Adrenal gland (tissue), 12 donors: Measurements from ENCODE around the gene RAET1E. TPM values are rescaled to one million over a fixed set of nuclear protein-coding genes. Genes with fewer than 3 reads are reported as not detected.

Source experiments
- DNase-seq, 7 donors: peaks; one replicate each; pipeline ENCODE4 v3.0.0-alpha.2; 2019 to 2020
- H3K27ac ChIP-seq, 5 donors: fragments of 200-600 bp; sonication (generic) in 4 of 5; 1 replicate in 3 of 5; 2 replicates in 2 of 5; pipeline versions ENCODE4 v1.5.1 to v1.8.0; 2016 to 2020; ENCODE audit warnings: mild to moderate bottlenecking in 1 of 5
- H3K27me3 ChIP-seq: fragments of 200-600 bp; 2 replicates; pipeline ENCODE4 v1.8.0; 2021
- H3K36me3 ChIP-seq, 2 donors: fragments of 200-600 bp; replicated peaks in 1 of 2; 1 replicate in 1 of 2; 2 replicates in 1 of 2; pipeline versions ENCODE4 v1.5.1 to v1.8.0; 2018 to 2022
- H3K4me1 ChIP-seq, 2 donors: fragments of 200-600 bp; replicated peaks in 1 of 2; 1 replicate in 1 of 2; 2 replicates in 1 of 2; pipeline versions ENCODE4 v1.5.1 to v1.8.0; 2018 to 2021
- H3K4me3 ChIP-seq, 4 donors: fragments of 200-600 bp; sonication (generic) in 3 of 4; one replicate each; pipeline ENCODE4 v1.5.1; 2016 to 2018
- H3K9me3 ChIP-seq, 3 donors: fragments of 200-600 bp; sonication (generic) in 1 of 3; replicated peaks in 1 of 3; 1 replicate in 2 of 3; 2 replicates in 1 of 3; pipeline versions ENCODE4 v1.5.1 to v1.8.0; 2016 to 2021
- POLR2A ChIP-seq, 2 donors: fragments of 450-650 bp; IDR thresholded peaks; one replicate each; pipeline ENCODE4 v1.6.1; 2017; ENCODE audit warnings: antibody characterized with exemption in 2 of 2, mild to moderate bottlenecking in 2 of 2, moderate library complexity in 1 of 2
- WGBS, 4 donors: extraction: QIAGEN DNeasy Blood & Tissue Kit in 2 of 4; methylation state at CpG; one replicate each; pipeline versions ENCODE4 v1.1.5 to v1.1.7; 2013 to 2017; 5-methylcytosine and 5-hydroxymethylcytosine counted together
- intact Hi-C, 2 donors: fragments of 100-400 bp; cut with DNase I; formaldehyde crosslinking; loops; one replicate each; pipeline versions ENCODE4 v1.14.1 to v1.15.0; 2022 to 2023
- polyA plus RNA-seq, 3 donors: library from polyadenylated mRNA; stranded (reverse); fragments of 200-250 nt in 2 of 3; fragments of 350-450 nt in 1 of 3; fragmentation: Illumina TruSeq in 1 of 3; extraction: RNeasy Lipid Tissue Mini Kit (QIAGEN cat#74804) in 1 of 3; gene quantifications; one replicate each; pipeline ENCODE4 v1.2.3, GENCODE V29; 2013 to 2014
- total RNA-seq, 9 donors: library from RNA; depleted of rRNA in 4 of 9; stranded (reverse); fragments of >200 nt in 4 of 9; fragments of 120-200 nt in 1 of 9; fragmentation: NEBNext Ultra II Directional in 1 of 9; extraction: Animal tissue kit (Norgen Biotek cat#: 25700) in 1 of 9; gene quantifications; one replicate each; pipeline versions ENCODE4 v1.1.0 to v1.2.4, GENCODE V29; 2013 to 2023
- TF ChIP-seq, protein P1 (sequence below), 6 experiments: fragments of 450-650 bp in 4 of 6; fragments of 200-600 bp in 2 of 6; sonication (generic) in 1 of 6; IDR thresholded peaks; 1 replicate in 5 of 6; 2 replicates in 1 of 6; pipeline versions ENCODE4 v1.5.1 to v1.8.0; 2016 to 2021; ENCODE audit warnings: antibody characterized with exemption in 6 of 6, mild to moderate bottlenecking in 2 of 6, moderate library complexity in 1 of 6
- donor health status: healthy with polysubstance abuse.
- donor health status: Bipolar disorder and iron deficiency.
- donor health status: DM: yes; HTN: yes; CAD: no.
- donor health status: DM: no; HTN: no; CAD: no.
- donor health status: DM: no; HTN: no; CAD: no.
- donor health status: DM: yes; HTN: yes; CAD: no.

RAET1E gene
- total and polyA plus RNA-seq, 12 donors = 0.17 to 9.2 (median 1.1) TPM; not detected in 1

- 92 to 96% (median 95%) methylated on average over 2 of the region's 2 CpGs for WGBS, 4 donors
- intact Hi-C loops = no loop called here
- Histone ChIP-seq H3K9me3 (no peaks in the 10 kb centered on the region), H3K4me3 (no peak overlapping the region), H3K27ac (no peak overlapping the region), H3K4me1 (peaks cover 0 to 8% of the 10 kb centered on the region in 2 donors), H3K27me3 (no peaks in the 10 kb centered on the region), H3K36me3 (no peaks in the 10 kb centered on the region)
- DNase-seq = no peak
- TF ChIP-seq, protein P1, sequence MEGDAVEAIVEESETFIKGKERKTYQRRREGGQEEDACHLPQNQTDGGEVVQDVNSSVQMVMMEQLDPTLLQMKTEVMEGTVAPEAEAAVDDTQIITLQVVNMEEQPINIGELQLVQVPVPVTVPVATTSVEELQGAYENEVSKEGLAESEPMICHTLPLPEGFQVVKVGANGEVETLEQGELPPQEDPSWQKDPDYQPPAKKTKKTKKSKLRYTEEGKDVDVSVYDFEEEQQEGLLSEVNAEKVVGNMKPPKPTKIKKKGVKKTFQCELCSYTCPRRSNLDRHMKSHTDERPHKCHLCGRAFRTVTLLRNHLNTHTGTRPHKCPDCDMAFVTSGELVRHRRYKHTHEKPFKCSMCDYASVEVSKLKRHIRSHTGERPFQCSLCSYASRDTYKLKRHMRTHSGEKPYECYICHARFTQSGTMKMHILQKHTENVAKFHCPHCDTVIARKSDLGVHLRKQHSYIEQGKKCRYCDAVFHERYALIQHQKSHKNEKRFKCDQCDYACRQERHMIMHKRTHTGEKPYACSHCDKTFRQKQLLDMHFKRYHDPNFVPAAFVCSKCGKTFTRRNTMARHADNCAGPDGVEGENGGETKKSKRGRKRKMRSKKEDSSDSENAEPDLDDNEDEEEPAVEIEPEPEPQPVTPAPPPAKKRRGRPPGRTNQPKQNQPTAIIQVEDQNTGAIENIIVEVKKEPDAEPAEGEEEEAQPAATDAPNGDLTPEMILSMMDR (IDR thresholded peaks at IDR 0.05) = no peak
- no peak for TF ChIP-seq POLR2A (IDR thresholded peaks at IDR 0.05)
These were observed 16.1 kb downstream of the RAET1E start for GRCh38 chr6:149881860-149882259.

- Histone ChIP-seq H3K9me3 (no peaks in the 10 kb centered on the region), H3K27me3 (no peaks in the 10 kb centered on the region), H3K36me3 (no peaks in the 10 kb centered on the region), H3K27ac (no peak overlapping the region), H3K4me3 (no peak overlapping the region), H3K4me1 (peaks cover 0 to 8% of the 10 kb centered on the region in 2 donors)
- intact Hi-C loops = no loop called here
- TF ChIP-seq POLR2A (IDR thresholded peaks at IDR 0.05) = no peak
- TF ChIP-seq, protein P1 (IDR thresholded peaks at IDR 0.05) = no peak
- no peak for DNase-seq
- WGBS, 4 donors = 86 to 92% (median 89%) methylated on average over 6 to 10 of the region's 10 CpGs
These were observed 16.7 kb downstream of the RAET1E start for GRCh38 chr6:149881066-149881766.

GRCh38 chr6:149877659-149878058 lies 20.3 kb downstream of the RAET1E start:
- H3K4me1 ChIP-seq = no peaks in the 10 kb centered on the region
- DNase-seq = no peak
- H3K4me3 ChIP-seq = no peak overlapping the region
- WGBS, 4 donors = 80 to 100% (median 97%) methylated on average over 1 of the region's 1 CpG
- H3K36me3 ChIP-seq = no peaks in the 10 kb centered on the region
- intact Hi-C loops = no loop called here
- no peak overlapping the region for H3K27ac ChIP-seq
- TF ChIP-seq, protein P1 (IDR thresholded peaks at IDR 0.05) = no peak
- no peak for TF ChIP-seq POLR2A (IDR thresholded peaks at IDR 0.05)
- H3K27me3 ChIP-seq = no peaks in the 10 kb centered on the region
- H3K9me3 ChIP-seq = no peaks in the 10 kb centered on the region

DNA sequence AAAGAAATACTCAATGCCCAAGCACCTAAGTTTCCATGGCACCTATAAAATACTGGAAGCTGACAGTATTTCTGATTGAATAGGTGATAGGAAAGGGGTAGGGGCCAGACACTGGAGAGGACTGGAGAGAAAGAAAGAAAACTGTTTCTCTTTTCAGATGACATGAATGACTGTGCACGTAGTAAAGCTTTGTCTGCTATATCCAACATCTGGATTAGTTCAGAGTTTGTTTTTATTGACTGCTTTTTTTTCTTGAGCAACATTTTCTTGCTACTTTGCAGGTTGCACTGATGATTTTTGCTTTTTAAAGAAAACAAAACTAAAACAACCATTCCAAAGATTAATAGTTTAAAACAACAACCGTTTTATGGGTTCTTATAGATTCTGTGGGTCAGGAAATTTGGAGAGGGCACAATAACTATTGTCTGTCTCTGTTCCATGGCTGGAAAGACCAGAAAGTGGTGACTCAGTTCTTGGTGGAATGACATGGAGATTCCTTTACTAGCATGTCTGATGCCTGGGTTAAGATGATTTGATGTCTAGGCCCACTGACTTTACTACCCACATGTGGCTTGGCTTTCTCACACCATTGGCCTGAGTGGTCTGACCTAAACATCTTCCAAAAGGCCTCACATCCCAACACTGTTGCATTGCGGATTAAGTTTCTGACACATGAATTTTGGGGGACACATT lies 21.5 kb downstream of the RAET1E start:
- no peak overlapping the region for H3K27ac ChIP-seq
- TF ChIP-seq POLR2A (IDR thresholded peaks at IDR 0.05) = no peak
- TF ChIP-seq, protein P1 (IDR thresholded peaks at IDR 0.05) = no peak
- WGBS, 4 donors = 76 to 85% (median 82%) methylated on average over 3 of the region's 3 CpGs
- no peak for DNase-seq
- no peaks in the 10 kb centered on the region for H3K27me3 ChIP-seq
- no peaks in the 10 kb centered on the region for H3K4me1 ChIP-seq
- no peaks in the 10 kb centered on the region for H3K36me3 ChIP-seq
- no peaks in the 10 kb centered on the region for H3K9me3 ChIP-seq
- no peak overlapping the region for H3K4me3 ChIP-seq
- intact Hi-C loops = no loop called here
